B cell (primary cell): ENCODE data around the gene ETV3. TPM values are rescaled to one million over a fixed set of nuclear protein-coding genes. Genes with fewer than 3 reads are reported as not detected.

Experiments used
- ATAC-seq: fragments of 200-7000 bp; cut with Tn5 transposase; one replicate; pipeline ENCODE4 v1.10.0; 2021; ENCODE audit warnings: low read depth, mild to moderate bottlenecking, moderate number of reproducible peaks, moderate library complexity
- CTCF ChIA-PET: fragments of 350-600 bp; sonication (Branson Sonifier 250); formaldehyde crosslinking; loops from one replicate; lab custom pipeline; 2021; ENCODE audit warnings: antibody characterized with exemption, inconsistent platforms; lab: Charles Lee
- POLR2A ChIA-PET: fragments of 350-600 bp; sonication (Branson Sonifier 250); formaldehyde crosslinking; loops from one replicate; lab custom pipeline; 2021; ENCODE audit warnings: antibody characterized with exemption; lab: Charles Lee
- DNase-seq: peaks from one replicate; pipeline ENCODE4 v3.0.0; 2013
- H2AFZ ChIP-seq: 2 replicates; pipeline ENCODE4 v1.6.1; 2012; ENCODE audit warnings: mild to moderate bottlenecking, low read depth, low read length; ENCODE audit not compliant: insufficient read depth, poor library complexity, severe bottlenecking
- H3K27ac ChIP-seq, 2 donors: 1 replicate in 1 of 2; 2 replicates in 1 of 2; pipeline ENCODE4 v1.5.1; 2012 to 2013; ENCODE audit warnings: low read length in 2 of 2, mild to moderate bottlenecking in 2 of 2, moderate library complexity in 1 of 2
- H3K27me3 ChIP-seq, 4 experiments: fragments of 200-600 bp in 1 of 4; sonication (generic) in 1 of 4; replicated peaks in 1 of 4; 1 replicate in 2 of 4; 2 replicates in 2 of 4; pipeline versions ENCODE4 v1.6.1 to v1.7.0; 2013 to 2016; ENCODE audit warnings: low read length in 3 of 4, mild to moderate bottlenecking in 2 of 4, mixed read lengths in 1 of 4, moderate library complexity in 1 of 4; ENCODE audit not compliant: insufficient read depth in 4 of 4, control insufficient read depth in 3 of 4; ENCODE audit errors: control extremely low read depth in 1 of 4
- H3K36me3 ChIP-seq, 2 experiments: replicated peaks in 1 of 2; 1 replicate in 1 of 2; 2 replicates in 1 of 2; pipeline versions ENCODE4 v1.6.1 to v1.7.1; 2013; ENCODE audit warnings: low read length in 1 of 2; ENCODE audit not compliant: insufficient read depth in 2 of 2, control insufficient read depth in 1 of 2; ENCODE audit errors: control extremely low read depth in 1 of 2, extremely low read depth in 1 of 2
- H3K4me1 ChIP-seq, 2 donors: fragments of 200-600 bp in 1 of 2; sonication (generic) in 1 of 2; 1 replicate in 1 of 2; 2 replicates in 1 of 2; pipeline versions ENCODE4 v1.5.1 to v1.6.1; 2013 to 2017; ENCODE audit warnings: low read length in 2 of 2; ENCODE audit not compliant: control insufficient read depth in 2 of 2, insufficient read depth in 2 of 2
- H3K4me2 ChIP-seq: replicated peaks from 2 replicates; pipeline ENCODE3; 2012; ENCODE audit warnings: mild to moderate bottlenecking, low read depth, low read length; ENCODE audit not compliant: poor library complexity, severe bottlenecking
- H3K4me3 ChIP-seq, 5 experiments: fragments of 200-600 bp in 1 of 5; sonication (generic) in 1 of 5; 1 replicate in 3 of 5; 2 replicates in 2 of 5; pipeline versions ENCODE4 v1.5.1 to v1.7.0; 2011 to 2016; ENCODE audit warnings: low read length in 4 of 5, mild to moderate bottlenecking in 4 of 5, low read depth in 2 of 5, control low read depth in 1 of 5, moderate library complexity in 1 of 5; ENCODE audit not compliant: insufficient read depth in 1 of 5; ENCODE audit errors: control extremely low read depth in 1 of 5, extremely low read depth in 1 of 5
- H3K79me2 ChIP-seq: fragments of 200-600 bp; sonication (generic); one replicate; pipeline ENCODE4 v1.6.0; 2016; ENCODE audit warnings: low read length; ENCODE audit not compliant: control insufficient read depth, insufficient read depth
- H3K9ac ChIP-seq: fragments of 200-600 bp; sonication (generic); 2 replicates; pipeline ENCODE4 v1.6.1; 2017; ENCODE audit warnings: mild to moderate bottlenecking, low read length, moderate library complexity
- H3K9me3 ChIP-seq, 3 donors: one replicate each; pipeline versions ENCODE4 v1.6.1 to v1.7.1; 2013; ENCODE audit warnings: low read length in 2 of 3; ENCODE audit not compliant: control insufficient read depth in 2 of 3, insufficient read depth in 1 of 3; ENCODE audit errors: control extremely low read depth in 1 of 3
- H4K20me1 ChIP-seq: 2 replicates; pipeline ENCODE4 v1.6.0; 2012; ENCODE audit warnings: mild to moderate bottlenecking, low read length; ENCODE audit not compliant: insufficient read depth, control insufficient read depth, poor library complexity, severe bottlenecking
- H3K27ac Mint-ChIP-seq: one replicate; pipeline ENCODE4 v1.8.0; 2021; ENCODE audit warnings: mixed read lengths
- H3K27me3 Mint-ChIP-seq: one replicate; pipeline ENCODE4 v1.8.0; 2021; ENCODE audit warnings: mixed read lengths
- H3K4me1 Mint-ChIP-seq: one replicate; pipeline ENCODE4 v1.8.0; 2021; ENCODE audit warnings: mixed read lengths
- H3K4me3 Mint-ChIP-seq: one replicate; pipeline ENCODE4 v1.8.0; 2021; ENCODE audit warnings: mixed read lengths
- H3K9me3 Mint-ChIP-seq: one replicate; pipeline ENCODE4 v1.8.0; 2022; ENCODE audit warnings: mixed read lengths; ENCODE audit not compliant: insufficient read depth
- EZH2 ChIP-seq: IDR thresholded peaks from 2 replicates; pipeline ENCODE4 v1.6.1; 2012; ENCODE audit warnings: borderline replicate concordance, low read depth, mild to moderate bottlenecking, moderate library complexity, low read length; ENCODE audit not compliant: insufficient read depth, poor library complexity, severe bottlenecking
- WGBS: methylation state at CpG from one replicate; pipeline ENCODE4 v1.1.5; 2013; ENCODE audit warnings: missing lambda C conversion rate; ENCODE audit not compliant: insufficient coverage; 5-methylcytosine and 5-hydroxymethylcytosine counted together
- intact Hi-C: fragments of 100-400 bp; cut with micrococcal nuclease; formaldehyde crosslinking; loops from one replicate; pipeline ENCODE4 v1.10.0; 2022
- polyA plus RNA-seq: library from polyadenylated mRNA; depleted of rRNA; stranded (reverse); fragments of >200 nt; gene quantifications from 2 replicates; pipeline ENCODE4 v1.2.3, GENCODE V29; 2012
- total RNA-seq, 2 donors: library from RNA; stranded (reverse); fragments of 120-200 nt in 1 of 2; gene quantifications; 1 replicate in 1 of 2; 2 replicates in 1 of 2; pipeline versions ENCODE4 v1.2.3 to v1.2.4, GENCODE V29; 2013 to 2022
- TF ChIP-seq, protein P1 (sequence below): fragments of 200-600 bp; IDR thresholded peaks from one replicate; pipeline ENCODE4 v1.8.0; 2022; ENCODE audit warnings: antibody characterized with exemption, mild to moderate bottlenecking

The ETV3 gene
- total and polyA plus RNA-seq, 2 donors (not counting 1 experiment from before 2014, with no cell fraction given), result 16.7 to 34.1 TPM

- Mint-ChIP-seq H3K4me3 (no peak overlapping the region), H3K27ac (no peak overlapping the region), H3K27me3 (peaks cover 18% of the 10 kb centered on the region), H3K9me3 (no peaks in the 10 kb centered on the region), H3K4me1 (peaks cover 11% of the 10 kb centered on the region)
- CTCF ChIA-PET, result interaction anchor here (2.4 to 13.2 kb wide), 2 partner anchors 13 to 64 kb away, joined by 9 to 491 read pairs; partner anchors contain the start of gene ETV3
- WGBS, result 78% methylated on average over 1 of the region's 3 CpGs
- H3K9me3 ChIP-seq, result no peaks in the 10 kb centered on the region
- intact Hi-C loops, result no loop called here
- ATAC-seq (no peak), DNase-seq (no peak)
- no peak for TF ChIP-seq EZH2
- TF ChIP-seq, protein P1, sequence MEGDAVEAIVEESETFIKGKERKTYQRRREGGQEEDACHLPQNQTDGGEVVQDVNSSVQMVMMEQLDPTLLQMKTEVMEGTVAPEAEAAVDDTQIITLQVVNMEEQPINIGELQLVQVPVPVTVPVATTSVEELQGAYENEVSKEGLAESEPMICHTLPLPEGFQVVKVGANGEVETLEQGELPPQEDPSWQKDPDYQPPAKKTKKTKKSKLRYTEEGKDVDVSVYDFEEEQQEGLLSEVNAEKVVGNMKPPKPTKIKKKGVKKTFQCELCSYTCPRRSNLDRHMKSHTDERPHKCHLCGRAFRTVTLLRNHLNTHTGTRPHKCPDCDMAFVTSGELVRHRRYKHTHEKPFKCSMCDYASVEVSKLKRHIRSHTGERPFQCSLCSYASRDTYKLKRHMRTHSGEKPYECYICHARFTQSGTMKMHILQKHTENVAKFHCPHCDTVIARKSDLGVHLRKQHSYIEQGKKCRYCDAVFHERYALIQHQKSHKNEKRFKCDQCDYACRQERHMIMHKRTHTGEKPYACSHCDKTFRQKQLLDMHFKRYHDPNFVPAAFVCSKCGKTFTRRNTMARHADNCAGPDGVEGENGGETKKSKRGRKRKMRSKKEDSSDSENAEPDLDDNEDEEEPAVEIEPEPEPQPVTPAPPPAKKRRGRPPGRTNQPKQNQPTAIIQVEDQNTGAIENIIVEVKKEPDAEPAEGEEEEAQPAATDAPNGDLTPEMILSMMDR, result no peak
- H3K4me3 ChIP-seq, result no peak overlapping the region
- POLR2A ChIA-PET, result no interaction called here
- no peaks in the 10 kb centered on the region for H4K20me1 ChIP-seq
- peaks cover 7 to 16% of the 10 kb centered on the region in 2 donors for H3K4me1 ChIP-seq
- no peaks in the 10 kb centered on the region for H3K79me2 ChIP-seq
- H2AFZ ChIP-seq, result no peak overlapping the region
- no peak overlapping the region for H3K27ac ChIP-seq
- no peaks in the 10 kb centered on the region for H3K36me3 ChIP-seq
- peaks cover 0 to 27% (median 10%) of the 10 kb centered on the region in 4 experiments for H3K27me3 ChIP-seq
- no peak overlapping the region for H3K4me2 ChIP-seq
- no peak overlapping the region for H3K9ac ChIP-seq
Measured at GRCh38 chr1:157151506-157151905, 13.3 kb upstream of the ETV3 start.

DNA sequence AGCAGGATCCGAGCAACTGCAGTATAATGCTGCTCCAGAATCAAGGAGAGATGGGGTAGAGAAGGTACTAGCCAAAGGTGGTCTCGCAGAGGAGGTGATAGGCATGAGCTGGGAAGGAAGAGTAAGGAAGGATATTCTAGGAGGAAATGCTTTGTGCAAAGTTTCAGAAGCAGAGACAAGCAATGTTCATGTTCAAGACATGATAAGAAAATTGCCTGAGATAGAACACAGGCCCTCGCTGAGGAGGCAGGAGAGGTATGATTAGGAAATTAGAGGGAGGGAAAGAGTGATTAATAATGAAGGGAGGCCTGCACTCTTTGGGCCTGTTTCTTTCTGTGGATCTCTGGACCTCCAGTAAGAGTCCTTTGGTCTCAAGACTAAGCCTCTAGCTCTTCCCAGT lies 12.9 kb upstream of the ETV3 start:
- WGBS, result 96% methylated on average over 3 of the region's 3 CpGs
- H3K4me1 Mint-ChIP-seq, result peaks cover 11% of the 10 kb centered on the region

More for the DNA sequence above, 12.9 kb upstream of the ETV3 start:
- H3K27me3 ChIP-seq, result peaks cover 0 to 23% (median 8%) of the 10 kb centered on the region in 4 experiments
- no peaks in the 10 kb centered on the region for H4K20me1 ChIP-seq
- H3K27ac ChIP-seq, result no peak overlapping the region
- peaks cover 14% of the 10 kb centered on the region for H3K27me3 Mint-ChIP-seq
- H3K27ac Mint-ChIP-seq, result no peak overlapping the region
- POLR2A ChIA-PET, result no interaction called here
- ATAC-seq (no peak), DNase-seq (no peak)
- no peak overlapping the region for H3K4me2 ChIP-seq
- H3K4me1 ChIP-seq, result peaks cover 4 to 13% of the 10 kb centered on the region in 2 donors
- intact Hi-C loops, result no loop called here
- no peak overlapping the region for H3K4me3 Mint-ChIP-seq
- no peaks in the 10 kb centered on the region for H3K9me3 ChIP-seq
- no peak for TF ChIP-seq EZH2
- TF ChIP-seq, protein P1, result no peak
- no peaks in the 10 kb centered on the region for H3K36me3 ChIP-seq
- H3K9me3 Mint-ChIP-seq, result no peaks in the 10 kb centered on the region
- CTCF ChIA-PET, result interaction anchor here (13.2 kb wide), 1 partner anchor 63 kb away, joined by 491 read pairs; no protein-coding TSS in a partner anchor
- no peaks in the 10 kb centered on the region for H3K79me2 ChIP-seq
- no peak overlapping the region for H3K4me3 ChIP-seq
- no peak overlapping the region for H2AFZ ChIP-seq
- H3K9ac ChIP-seq, result no peak overlapping the region
